Jurkat, Clone E6-1 (cell line): ENCODE measurements around the gene GSTT4.
"Not testable (repeated sequence)": the region's sequence is repeated elsewhere in the genome, so short reads cannot be mapped to it uniquely, and the experiment has no call there.

Source experiments
- DNase-seq: peaks from one replicate; pipeline ENCODE4 v3.0.0-alpha.2; 2011; ENCODE audit warnings: low read depth, low spot score
- H3K4me3 ChIP-seq: 2 replicates; pipeline ENCODE4 v1.5.1; 2011; ENCODE audit warnings: mild to moderate bottlenecking, low read length, control low read depth, moderate library complexity

Gene GSTT4

GRCh38 chr22:24001314-24001713 is 3.9 kb downstream of the GSTT4 start:
- DNase-seq = no peak
- no peak overlapping the region for H3K4me3 ChIP-seq

- not testable (repeated sequence) for H3K4me3 ChIP-seq, DNase-seq
Measured at GRCh38 chr22:23999779-24000178, 5.5 kb downstream of the GSTT4 start.

- no peak overlapping the region for H3K4me3 ChIP-seq
- no peak for DNase-seq
Measured at GRCh38 chr22:23997092-23997491, 8.2 kb downstream of the GSTT4 start.

GRCh38 chr22:23993581-23994177 is 11.6 kb downstream of the GSTT4 start:
- not testable (repeated sequence) for DNase-seq, H3K4me3 ChIP-seq

GRCh38 chr22:23993080-23993479 is 12.2 kb downstream of the GSTT4 start:
- not testable (repeated sequence) for DNase-seq

GRCh38 chr22:23989583-23990244 is 15.5 kb downstream of the GSTT4 start:
- not testable (repeated sequence) for DNase-seq, H3K4me3 ChIP-seq

More at GRCh38 chr22:23993080-23993479, 12.2 kb downstream of the GSTT4 start:
- H3K4me3 ChIP-seq = not testable (repeated sequence)

- not testable (repeated sequence) for DNase-seq, H3K4me3 ChIP-seq
Measured at GRCh38 chr22:23986538-23987178, 18.6 kb downstream of the GSTT4 start.

GRCh38 chr22:23986089-23986488 is 19.2 kb downstream of the GSTT4 start:
- H3K4me3 ChIP-seq, DNase-seq: not testable (repeated sequence)

GRCh38 chr22:23984430-23984829 is 20.8 kb downstream of the GSTT4 start:
- no peak overlapping the region for H3K4me3 ChIP-seq
- DNase-seq = no peak

GRCh38 chr22:23980567-23980966 is 24.7 kb downstream of the GSTT4 start:
- not testable (repeated sequence) for H3K4me3 ChIP-seq, DNase-seq

GRCh38 chr22:23979557-23980240 is 25.6 kb downstream of the GSTT4 start, which contains the start of gene GSTT2:
Gene GSTT2 (plus strand): TSS chr22:23980134.
- DNase-seq, H3K4me3 ChIP-seq: not testable (repeated sequence)

- H3K4me3 ChIP-seq, DNase-seq: not testable (repeated sequence)
Measured at GRCh38 chr22:23977304-23977703, 27.9 kb downstream of the GSTT4 start.

- DNase-seq, H3K4me3 ChIP-seq: not testable (repeated sequence)
Measured at GRCh38 chr22:23974836-23975352, 30.4 kb downstream of the GSTT4 start.

- H3K4me3 ChIP-seq, DNase-seq: not testable (repeated sequence)
Measured at GRCh38 chr22:23974345-23974744, 30.9 kb downstream of the GSTT4 start, which contains the start of gene DDT. Gene DDT (minus strand): TSS chr22:23974441. CDS start chr22:23974414, 27 bp downstream.

- DNase-seq, H3K4me3 ChIP-seq: not testable (repeated sequence)
Measured at GRCh38 chr22:23971927-23972326, 33.3 kb downstream of the GSTT4 start.

GRCh38 chr22:23970816-23971486 is 34.3 kb downstream of the GSTT4 start:
- H3K4me3 ChIP-seq = no peak overlapping the region
- DNase-seq = no peak

GRCh38 chr22:23970201-23970641 is 35.0 kb downstream of the GSTT4 start:
- H3K4me3 ChIP-seq = no peak overlapping the region
- DNase-seq = no peak

- DNase-seq = no peak
- H3K4me3 ChIP-seq = no peak overlapping the region
Measured at GRCh38 chr22:23969071-23969470, 36.2 kb downstream of the GSTT4 start.

GRCh38 chr22:23966568-23966967 is 38.7 kb downstream of the GSTT4 start, which contains the start of gene DDTL:
Gene DDTL (plus strand): TSS chr22:23966888. CDS start chr22:23966915, 27 bp downstream.
- DNase-seq, H3K4me3 ChIP-seq: not testable (repeated sequence)
